Thyroid gland (tissue), 4 donors: ENCODE results near the gene INTS1. TPM values are rescaled to one million over a fixed set of nuclear protein-coding genes. Genes with fewer than 3 reads are reported as not detected.

Source experiments
- DNase-seq, 2 donors: peaks; one replicate each; pipeline ENCODE4 v3.0.0-alpha.2; 2019
- H3K27ac ChIP-seq, 3 donors: fragments of 200-600 bp; sonication (generic); 1 replicate in 2 of 3; 2 replicates in 1 of 3; pipeline ENCODE4 v1.5.1; 2016 to 2019; ENCODE audit warnings: mild to moderate bottlenecking in 1 of 3, moderate library complexity in 1 of 3
- H3K27me3 ChIP-seq: fragments of 200-600 bp; sonication (generic); one replicate; pipeline ENCODE4 v1.5.1; 2019
- H3K36me3 ChIP-seq, 2 donors: fragments of 200-600 bp; sonication (generic); one replicate each; pipeline ENCODE4 v1.5.1; 2016 to 2019
- H3K4me1 ChIP-seq, 2 donors: fragments of 200-600 bp; sonication (generic); one replicate each; pipeline ENCODE4 v1.5.1; 2017 to 2019
- H3K4me3 ChIP-seq, 3 donors: fragments of 200-600 bp; sonication (generic); replicated peaks in 1 of 3; 1 replicate in 2 of 3; 2 replicates in 1 of 3; pipeline ENCODE4 v1.5.1; 2016; ENCODE audit warnings: mild to moderate bottlenecking in 1 of 3
- H3K9me3 ChIP-seq: fragments of 200-600 bp; sonication (generic); one replicate; pipeline ENCODE4 v1.5.1; 2017
- CTCF ChIP-seq, 6 experiments: fragments of 200-600 bp in 3 of 6; fragments of 450-650 bp in 3 of 6; sonication (generic) in 3 of 6; IDR thresholded peaks; one replicate each; pipeline ENCODE4 v1.5.1; 2016 to 2019; ENCODE audit warnings: antibody characterized with exemption in 6 of 6, mild to moderate bottlenecking in 2 of 6, inconsistent platforms in 1 of 6, moderate library complexity in 1 of 6
- POLR2A ChIP-seq, 2 donors: fragments of 450-650 bp; IDR thresholded peaks; one replicate each; pipeline ENCODE4 v1.6.1; 2017; ENCODE audit warnings: antibody characterized with exemption in 2 of 2, mild to moderate bottlenecking in 2 of 2, moderate library complexity in 1 of 2
- WGBS, 2 donors: methylation state at CpG; one replicate each; pipeline ENCODE4 v1.1.5; 2017; 5-methylcytosine and 5-hydroxymethylcytosine counted together
- intact Hi-C: fragments of 100-400 bp; cut with DNase I; formaldehyde crosslinking; loops from one replicate; pipeline ENCODE4 v1.15.1; 2023
- total RNA-seq, 4 donors: library from RNA; depleted of rRNA; stranded (reverse); fragments of >200 nt; gene quantifications; one replicate each; pipeline ENCODE4 v1.2.3, GENCODE V29; 2016

Gene INTS1
- total RNA-seq, 4 donors from 2014 or later = 34.5 to 72.3 (median 65.5) TPM

- no peaks in the 10 kb centered on the region for H3K9me3 ChIP-seq
- intact Hi-C loops = no loop called here
- WGBS, 2 donors = 86 to 89% methylated on average over 13 to 15 of the region's 20 CpGs
- no peak for TF ChIP-seq CTCF (IDR thresholded peaks at IDR 0.05)
- no peak for TF ChIP-seq POLR2A (IDR thresholded peaks at IDR 0.05)
- no peaks in the 10 kb centered on the region for H3K27me3 ChIP-seq
- H3K4me3 ChIP-seq = no peak overlapping the region
- no peaks in the 10 kb centered on the region for H3K4me1 ChIP-seq
- DNase-seq = no peak
- no peak overlapping the region for H3K27ac ChIP-seq
- no peaks in the 10 kb centered on the region for H3K36me3 ChIP-seq
Observed at GRCh38 chr7:1442355-1443124, 61.6 kb downstream of the INTS1 start.

GRCh38 chr7:1441615-1442354 is 62.4 kb downstream of the INTS1 start:
- no peaks in the 10 kb centered on the region for H3K36me3 ChIP-seq
- DNase-seq = no peak
- 92 to 93% methylated on average over 36 to 37 of the region's 41 CpGs for WGBS, 2 donors

GRCh38 chr7:1440620-1441019 is 63.6 kb downstream of the INTS1 start:
- Histone ChIP-seq H3K4me1 (no peaks in the 10 kb centered on the region), H3K36me3 (no peaks in the 10 kb centered on the region), H3K27me3 (no peaks in the 10 kb centered on the region), H3K4me3 (no peak overlapping the region), H3K9me3 (no peaks in the 10 kb centered on the region), H3K27ac (no peak overlapping the region)
- 64 to 94% methylated on average over 3 to 10 of the region's 10 CpGs for WGBS, 2 donors
- intact Hi-C loops = no loop called here
- DNase-seq = no peak
- no peak for TF ChIP-seq POLR2A (IDR thresholded peaks at IDR 0.05)
- no peak for TF ChIP-seq CTCF (IDR thresholded peaks at IDR 0.05)

More at GRCh38 chr7:1441615-1442354, 62.4 kb downstream of the INTS1 start:
- H3K4me3 ChIP-seq = no peak overlapping the region
- no peaks in the 10 kb centered on the region for H3K27me3 ChIP-seq
- H3K27ac ChIP-seq = no peak overlapping the region
- TF ChIP-seq POLR2A (IDR thresholded peaks at IDR 0.05) (no peak), CTCF (IDR thresholded peaks at IDR 0.05) (no peak)
- intact Hi-C loops = no loop called here
- H3K4me1 ChIP-seq = no peaks in the 10 kb centered on the region
- H3K9me3 ChIP-seq = no peaks in the 10 kb centered on the region

GRCh38 chr7:1439373-1440363 is 64.5 kb downstream of the INTS1 start:
- WGBS, 2 donors = 86 to 92% methylated on average over 17 to 21 of the region's 31 CpGs
- H3K4me3 ChIP-seq = no peak overlapping the region
- TF ChIP-seq POLR2A (IDR thresholded peaks at IDR 0.05) (no peak), CTCF (IDR thresholded peaks at IDR 0.05) (no peak)
- intact Hi-C loops = no loop called here
- H3K27ac ChIP-seq = no peak overlapping the region
- no peaks in the 10 kb centered on the region for H3K36me3 ChIP-seq
- DNase-seq = no peak
- no peaks in the 10 kb centered on the region for H3K9me3 ChIP-seq
- H3K4me1 ChIP-seq = no peaks in the 10 kb centered on the region
- no peaks in the 10 kb centered on the region for H3K27me3 ChIP-seq
